Tibial artery (tissue), 4 donors: ENCODE measurements around the gene NXPH2.
"Not testable (repeated sequence)": the region's sequence is repeated elsewhere in the genome, so short reads cannot be mapped to it uniquely, and the experiment has no call there.

ENCODE experiments used
- DNase-seq, 2 donors: peaks; one replicate each; pipeline ENCODE4 v3.0.0-alpha.2; 2019
- H3K27ac ChIP-seq, 2 donors: fragments of 200-600 bp; sonication (generic) in 1 of 2; 1 replicate in 1 of 2; 2 replicates in 1 of 2; pipeline ENCODE4 v1.5.1; 2018 to 2019; ENCODE audit warnings: mild to moderate bottlenecking in 1 of 2
- H3K27me3 ChIP-seq, 2 donors: fragments of 200-600 bp; sonication (generic) in 1 of 2; one replicate each; pipeline versions ENCODE4 v1.5.1 to v1.6.0; 2016 to 2019
- H3K36me3 ChIP-seq, 3 donors: fragments of 200-600 bp; sonication (generic) in 2 of 3; one replicate each; pipeline ENCODE4 v1.5.1; 2016 to 2019; ENCODE audit warnings: mild to moderate bottlenecking in 2 of 3
- H3K4me1 ChIP-seq, 4 donors: fragments of 200-600 bp; sonication (generic) in 2 of 4; 1 replicate in 3 of 4; 2 replicates in 1 of 4; pipeline ENCODE4 v1.5.1; 2016 to 2019
- H3K4me3 ChIP-seq, 2 donors: fragments of 200-600 bp; sonication (generic) in 1 of 2; 1 replicate in 1 of 2; 2 replicates in 1 of 2; pipeline ENCODE4 v1.5.1; 2018 to 2019; ENCODE audit warnings: mild to moderate bottlenecking in 2 of 2
- H3K9me3 ChIP-seq, 3 donors: fragments of 200-600 bp; sonication (generic) in 1 of 3; one replicate each; pipeline ENCODE4 v1.5.1; 2016 to 2019
- intact Hi-C: fragments of 100-400 bp; cut with DNase I; formaldehyde crosslinking; loops from one replicate; pipeline ENCODE4 v1.15.0; 2023; ENCODE audit warnings: low total_unique reads
- TF ChIP-seq, protein P1 (sequence below), 2 experiments: fragments of 200-600 bp in 1 of 2; fragments of 450-650 bp in 1 of 2; IDR thresholded peaks; one replicate each; pipeline ENCODE4 v1.5.1; 2017 to 2019; ENCODE audit warnings: antibody characterized with exemption in 2 of 2, mild to moderate bottlenecking in 1 of 2, moderate library complexity in 1 of 2

NXPH2 gene

DNA sequence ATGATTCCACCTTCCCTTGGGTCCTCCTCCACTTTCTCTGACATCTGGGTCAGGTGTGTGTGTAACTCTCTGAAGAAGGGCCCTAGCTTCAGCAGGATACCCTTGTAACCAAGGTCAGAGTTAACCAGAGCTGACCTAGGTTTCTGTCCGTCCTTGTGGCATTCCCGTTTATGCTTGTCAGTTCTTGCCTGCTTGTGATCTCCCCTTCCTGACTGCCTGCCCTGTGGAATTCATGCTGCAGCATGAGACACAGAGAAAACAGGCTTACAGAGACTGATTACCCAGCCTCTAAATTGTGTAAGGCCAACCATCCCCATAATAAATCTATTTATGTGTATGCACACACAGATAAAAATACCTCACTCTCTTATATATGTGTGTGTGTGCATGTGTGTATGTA, 22.8 kb downstream of the NXPH2 start:
- no peak overlapping the region for H3K4me3 ChIP-seq
- no peaks in the 10 kb centered on the region for H3K27me3 ChIP-seq
- intact Hi-C loops = no loop called here
- H3K4me1 ChIP-seq = no peaks in the 10 kb centered on the region
- no peak overlapping the region for H3K27ac ChIP-seq
- TF ChIP-seq, protein P1, sequence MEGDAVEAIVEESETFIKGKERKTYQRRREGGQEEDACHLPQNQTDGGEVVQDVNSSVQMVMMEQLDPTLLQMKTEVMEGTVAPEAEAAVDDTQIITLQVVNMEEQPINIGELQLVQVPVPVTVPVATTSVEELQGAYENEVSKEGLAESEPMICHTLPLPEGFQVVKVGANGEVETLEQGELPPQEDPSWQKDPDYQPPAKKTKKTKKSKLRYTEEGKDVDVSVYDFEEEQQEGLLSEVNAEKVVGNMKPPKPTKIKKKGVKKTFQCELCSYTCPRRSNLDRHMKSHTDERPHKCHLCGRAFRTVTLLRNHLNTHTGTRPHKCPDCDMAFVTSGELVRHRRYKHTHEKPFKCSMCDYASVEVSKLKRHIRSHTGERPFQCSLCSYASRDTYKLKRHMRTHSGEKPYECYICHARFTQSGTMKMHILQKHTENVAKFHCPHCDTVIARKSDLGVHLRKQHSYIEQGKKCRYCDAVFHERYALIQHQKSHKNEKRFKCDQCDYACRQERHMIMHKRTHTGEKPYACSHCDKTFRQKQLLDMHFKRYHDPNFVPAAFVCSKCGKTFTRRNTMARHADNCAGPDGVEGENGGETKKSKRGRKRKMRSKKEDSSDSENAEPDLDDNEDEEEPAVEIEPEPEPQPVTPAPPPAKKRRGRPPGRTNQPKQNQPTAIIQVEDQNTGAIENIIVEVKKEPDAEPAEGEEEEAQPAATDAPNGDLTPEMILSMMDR (IDR thresholded peaks at IDR 0.05) = no peak
- H3K36me3 ChIP-seq = no peaks in the 10 kb centered on the region
- no peak for DNase-seq
- peaks cover 0 to 6% (median 0%) of the 10 kb centered on the region in 3 donors for H3K9me3 ChIP-seq

DNA sequence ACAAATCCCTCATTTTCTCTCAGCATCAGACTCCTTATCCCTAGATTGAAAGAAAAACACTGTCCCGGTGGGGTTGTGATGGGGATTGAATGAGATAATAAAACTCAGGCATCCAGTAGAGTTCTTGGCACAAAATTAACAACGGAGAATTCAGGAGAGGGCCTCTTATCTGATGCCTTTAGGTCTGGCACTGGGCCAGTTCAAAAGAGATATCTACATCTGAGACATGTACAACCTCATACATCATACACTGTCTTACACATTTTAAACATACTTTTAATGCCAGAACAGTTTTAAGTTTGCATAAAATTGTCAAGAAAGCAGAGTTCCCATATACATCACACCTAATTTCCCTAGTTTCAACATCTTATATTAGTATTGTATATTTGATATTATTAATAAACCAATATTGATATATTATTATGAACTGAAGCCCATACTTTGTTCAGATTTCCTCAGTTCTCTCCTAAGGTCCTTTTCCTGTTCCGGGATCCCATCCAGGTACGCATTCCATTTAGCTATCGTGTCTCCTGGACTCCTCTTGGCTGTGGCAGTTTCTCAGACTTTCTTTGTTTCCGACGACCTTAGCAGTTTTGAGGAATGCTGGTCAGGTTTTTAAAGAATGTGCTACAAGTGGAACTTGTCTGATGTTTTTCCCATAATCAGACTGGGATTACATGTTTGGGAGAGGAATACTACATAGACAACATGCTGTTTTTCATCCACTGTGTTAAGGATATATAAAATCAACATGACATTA, 27.8 kb downstream of the NXPH2 start:
- intact Hi-C loops = no loop called here
- Histone ChIP-seq H3K9me3 (peaks cover 0 to 6% (median 0%) of the 10 kb centered on the region in 3 donors), H3K27ac (no peak overlapping the region), H3K36me3 (no peaks in the 10 kb centered on the region), H3K4me3 (no peak overlapping the region), H3K27me3 (no peaks in the 10 kb centered on the region), H3K4me1 (no peaks in the 10 kb centered on the region)
- DNase-seq = no peak
- TF ChIP-seq, protein P1 (IDR thresholded peaks at IDR 0.05) = no peak

DNA sequence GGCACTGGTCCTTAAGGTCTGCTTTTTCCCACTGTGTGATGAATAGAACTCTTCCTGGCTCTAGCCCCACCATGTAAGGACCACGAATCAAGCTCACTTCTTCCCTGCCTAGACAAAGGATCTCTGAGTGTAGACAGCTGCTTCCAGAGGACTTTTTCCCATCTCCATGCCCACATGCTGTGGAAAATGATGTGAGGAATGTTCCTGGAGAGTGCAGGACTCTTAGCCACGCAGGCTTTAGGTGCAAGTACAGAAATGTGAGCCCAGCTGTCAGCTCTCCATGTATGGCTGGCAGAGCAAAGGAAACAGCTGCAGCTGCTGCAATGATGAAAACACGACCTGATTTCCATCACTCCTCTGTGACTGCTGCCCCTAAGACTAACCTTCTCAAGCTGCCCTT, 35.5 kb downstream of the NXPH2 start:
- no peaks in the 10 kb centered on the region for H3K36me3 ChIP-seq
- H3K9me3 ChIP-seq = no peaks in the 10 kb centered on the region
- no peak overlapping the region for H3K4me3 ChIP-seq
- no peaks in the 10 kb centered on the region for H3K4me1 ChIP-seq
- intact Hi-C loops = no loop called here
- H3K27ac ChIP-seq = no peak overlapping the region
- no peak for DNase-seq
- TF ChIP-seq, protein P1 (IDR thresholded peaks at IDR 0.05) = no peak
- no peaks in the 10 kb centered on the region for H3K27me3 ChIP-seq

DNA sequence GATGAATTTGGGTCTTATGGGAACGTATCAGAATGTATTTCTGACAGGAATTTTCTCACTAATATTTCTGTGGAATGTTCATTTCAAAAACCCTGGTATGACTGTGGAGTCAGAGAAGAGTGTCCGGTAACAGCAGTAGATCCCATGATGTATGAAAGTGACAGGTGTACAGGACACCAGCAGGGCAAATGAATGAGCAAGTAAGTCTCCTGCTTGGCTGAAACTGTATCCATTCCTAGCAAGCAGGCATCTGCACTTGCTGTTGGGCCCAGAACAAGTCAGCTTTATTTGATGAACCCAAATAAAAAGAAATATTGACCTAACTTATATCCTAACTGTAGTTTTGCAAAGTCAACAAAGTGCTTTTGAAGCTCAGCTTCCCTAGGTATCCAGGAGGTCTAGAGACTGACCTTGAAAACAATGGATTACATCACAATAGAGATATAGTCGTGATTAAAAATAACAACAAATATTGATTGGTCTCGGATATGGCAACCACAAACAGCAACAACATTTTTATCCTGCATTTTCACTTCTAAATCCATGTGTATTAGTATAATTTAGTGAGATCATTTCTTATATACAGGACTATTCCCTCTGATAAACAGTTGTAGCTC, 37.6 kb downstream of the NXPH2 start:
- Histone ChIP-seq H3K9me3 (no peaks in the 10 kb centered on the region), H3K4me1 (no peaks in the 10 kb centered on the region), H3K27ac (no peak overlapping the region), H3K27me3 (no peaks in the 10 kb centered on the region), H3K4me3 (no peak overlapping the region), H3K36me3 (no peaks in the 10 kb centered on the region)
- DNase-seq = no peak
- TF ChIP-seq, protein P1 (IDR thresholded peaks at IDR 0.05) = no peak
- intact Hi-C loops = no loop called here

DNA sequence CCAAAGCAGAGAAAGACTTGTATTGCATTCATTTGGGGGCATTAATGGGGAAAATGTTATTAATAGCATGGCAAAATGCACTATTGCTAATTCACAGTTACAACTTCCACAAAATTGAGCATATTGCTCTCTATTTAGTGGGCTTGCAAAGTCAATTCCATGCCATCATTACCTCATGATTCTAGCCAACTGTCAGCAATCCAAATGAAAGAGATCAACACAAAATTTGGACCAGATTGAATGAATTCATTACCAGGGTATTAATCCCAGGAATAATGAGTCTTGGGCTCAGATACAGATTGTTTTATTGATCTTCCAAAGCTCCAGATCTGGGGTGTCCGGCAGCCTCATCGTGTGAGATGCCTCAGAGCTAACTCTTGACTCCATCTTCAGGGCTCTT, 38.3 kb downstream of the NXPH2 start:
- H3K9me3 ChIP-seq = peaks cover 0 to under 1% (median 0%) of the 10 kb centered on the region in 3 donors
- no peaks in the 10 kb centered on the region for H3K4me1 ChIP-seq
- intact Hi-C loops = no loop called here
- H3K4me3 ChIP-seq = no peak overlapping the region
- H3K27ac ChIP-seq = no peak overlapping the region
- H3K27me3 ChIP-seq = no peaks in the 10 kb centered on the region
- no peaks in the 10 kb centered on the region for H3K36me3 ChIP-seq
- TF ChIP-seq, protein P1 (IDR thresholded peaks at IDR 0.05) = no peak
- no peak for DNase-seq

DNA sequence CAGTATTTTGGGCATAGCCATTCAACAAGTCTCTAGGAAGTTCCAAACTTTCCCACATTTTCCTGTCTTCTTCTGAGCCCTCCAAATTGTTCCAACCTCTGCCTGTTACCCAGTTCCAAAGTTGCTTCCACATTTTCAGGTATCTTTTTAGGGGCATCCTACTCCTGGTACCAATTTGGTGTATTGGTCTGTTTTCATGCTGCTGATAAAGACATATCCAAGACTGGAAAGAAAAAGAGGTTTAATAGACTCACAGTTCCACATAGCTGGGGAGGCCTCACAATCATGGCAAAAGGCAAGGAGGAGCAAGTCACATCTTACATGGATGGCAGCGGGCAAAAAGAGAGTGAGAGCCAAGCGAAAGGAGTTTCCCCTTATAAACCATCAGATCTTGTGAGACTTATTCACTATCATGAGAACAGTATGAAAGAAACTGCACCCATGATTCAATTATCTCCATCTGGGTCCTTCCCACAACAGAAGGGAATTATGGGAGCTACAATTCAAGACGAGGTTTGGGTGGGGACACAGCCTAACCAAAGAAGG, 43.1 kb downstream of the NXPH2 start:
- H3K4me3 ChIP-seq, intact Hi-C loops, DNase-seq: not testable (repeated sequence)

More for the DNA sequence above, 43.1 kb downstream of the NXPH2 start:
- H3K36me3 ChIP-seq, H3K27ac ChIP-seq, H3K4me1 ChIP-seq, H3K9me3 ChIP-seq, H3K27me3 ChIP-seq: not testable (repeated sequence)
